Renal pelvis (tissue), 4 donors: ENCODE results near the gene RSPH9. TPM values are rescaled to one million over a fixed set of nuclear protein-coding genes. Genes with fewer than 3 reads are reported as not detected.

Experiments used
- DNase-seq: peaks from one replicate; pipeline ENCODE4 v3.0.0-alpha.2; 2013
- polyA plus RNA-seq, 3 donors: library from polyadenylated mRNA; unstranded; fragments of 120-200 nt; gene quantifications; one replicate each; pipeline ENCODE4 v1.2.1, GENCODE V29; 2013; ENCODE audit not compliant: insufficient read length in 3 of 3

Gene RSPH9
- polyA plus RNA-seq, 3 donors = 1.6 to 1.9 (median 1.8) TPM

GRCh38 chr6:43707767-43708166, 62.9 kb downstream of the RSPH9 start:
- DNase-seq = no peak

- no peak for DNase-seq
These were observed 64.2 kb downstream of the RSPH9 start for GRCh38 chr6:43708860-43709653.

GRCh38 chr6:43709654-43710303, 64.9 kb downstream of the RSPH9 start:
- DNase-seq = no peak

- no peak for DNase-seq
These were observed 65.7 kb downstream of the RSPH9 start for GRCh38 chr6:43710576-43710975.

- no peak for DNase-seq
These were observed 67.7 kb downstream of the RSPH9 start for GRCh38 chr6:43712579-43712978.

- no peak for DNase-seq
These were observed 68.9 kb downstream of the RSPH9 start for GRCh38 chr6:43713643-43714310.

- DNase-seq = no peak
These were observed 69.6 kb downstream of the RSPH9 start for GRCh38 chr6:43714311-43715055.

- DNase-seq = no peak
These were observed 70.4 kb downstream of the RSPH9 start for GRCh38 chr6:43715056-43715788.

- no peak for DNase-seq
These were observed 71.3 kb downstream of the RSPH9 start for GRCh38 chr6:43716099-43716498.

GRCh38 chr6:43717389-43717788, 72.6 kb downstream of the RSPH9 start:
- no peak for DNase-seq

GRCh38 chr6:43717822-43718221, 73.0 kb downstream of the RSPH9 start:
- DNase-seq = no peak

GRCh38 chr6:43718387-43719105, 73.7 kb downstream of the RSPH9 start:
- no peak for DNase-seq

GRCh38 chr6:43719511-43719910, 74.7 kb downstream of the RSPH9 start:
- DNase-seq = no peak

GRCh38 chr6:43720999-43721398, 76.2 kb downstream of the RSPH9 start:
- no peak for DNase-seq

Other genes with a start within 250 kb of the RSPH9 start
- 10 to 100 TPM; 22.9 to 30.4 (median 28.9) TPM for gene ABCC10, start 217.5 kb upstream of the RSPH9 start, polyA plus RNA-seq
- 1 to 10 TPM; 1.5 to 1.6 (median 1.6) TPM for gene DLK2, start 189.5 kb upstream of the RSPH9 start, polyA plus RNA-seq
- 10 to 100 TPM; 35.1 to 46.0 (median 45.1) TPM for gene TJAP1, start 167.5 kb upstream of the RSPH9 start, polyA plus RNA-seq
- gene LRRC73, start 134.7 kb upstream of the RSPH9 start, polyA plus RNA-seq = 1 to 10 TPM; 1.2 to 1.6 (median 1.4) TPM
- gene YIPF3, start 128.1 kb upstream of the RSPH9 start, polyA plus RNA-seq = 100 to 1,000 TPM; 140 to 164 (median 148) TPM
- 10 to 100 TPM; 39.8 to 43.8 (median 42.9) TPM for gene POLR1C, start 127.9 kb upstream of the RSPH9 start, polyA plus RNA-seq
- gene XPO5, start 69.0 kb upstream of the RSPH9 start, polyA plus RNA-seq = 10 to 100 TPM; 44.3 to 65.3 (median 60.6) TPM
- gene POLH, start 68.9 kb upstream of the RSPH9 start, polyA plus RNA-seq = 10 to 100 TPM; 18.6 to 29.0 (median 19.6) TPM
- gene GTPBP2, start 15.8 kb upstream of the RSPH9 start, polyA plus RNA-seq = 10 to 100 TPM; 47.4 to 67.8 (median 65.4) TPM
- gene MAD2L1BP, start 9.2 kb upstream of the RSPH9 start, polyA plus RNA-seq = 10 to 100 TPM; 25.9 to 30.3 (median 26.0) TPM
- 10 to 100 TPM; 47.2 to 51.4 (median 50.9) TPM for gene MRPS18A, start 42.8 kb downstream of the RSPH9 start, polyA plus RNA-seq
- 100 to 1,000 TPM; 276 to 405 (median 349) TPM for gene VEGFA, start 125.2 kb downstream of the RSPH9 start, polyA plus RNA-seq